Measurements from ENCODE around the gene ZHX3. TPM values are rescaled to one million over a fixed set of nuclear protein-coding genes. Genes with fewer than 3 reads are reported as not detected.

Gene ZHX3
- total and polyA plus RNA-seq, 2 of the 13 experiments (the other 11 are each of a cell fraction or from before 2014, with no cell fraction given), result 8.4 to 11.7 TPM

DNA sequence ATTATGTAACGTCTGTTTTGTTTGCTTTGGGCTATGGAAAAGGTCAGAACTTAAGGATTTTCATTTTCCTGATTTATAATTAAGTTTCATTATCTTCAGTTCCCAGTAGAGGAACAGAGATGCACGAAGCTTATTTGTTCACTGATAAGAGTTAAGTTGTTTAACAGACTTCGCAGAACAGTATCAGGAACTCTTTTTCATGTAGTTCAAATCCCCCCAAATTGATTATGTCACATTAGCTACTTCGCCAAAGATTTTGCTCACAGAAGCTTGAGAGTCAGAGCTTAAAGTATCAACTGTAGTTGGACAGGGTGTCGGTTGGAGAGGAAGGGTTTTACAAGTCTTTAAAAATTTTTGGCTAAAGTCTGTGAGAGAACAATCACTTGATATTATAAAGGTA, 43.4 kb downstream of the ZHX3 start (continued):
- TF ChIP-seq, protein P1, sequence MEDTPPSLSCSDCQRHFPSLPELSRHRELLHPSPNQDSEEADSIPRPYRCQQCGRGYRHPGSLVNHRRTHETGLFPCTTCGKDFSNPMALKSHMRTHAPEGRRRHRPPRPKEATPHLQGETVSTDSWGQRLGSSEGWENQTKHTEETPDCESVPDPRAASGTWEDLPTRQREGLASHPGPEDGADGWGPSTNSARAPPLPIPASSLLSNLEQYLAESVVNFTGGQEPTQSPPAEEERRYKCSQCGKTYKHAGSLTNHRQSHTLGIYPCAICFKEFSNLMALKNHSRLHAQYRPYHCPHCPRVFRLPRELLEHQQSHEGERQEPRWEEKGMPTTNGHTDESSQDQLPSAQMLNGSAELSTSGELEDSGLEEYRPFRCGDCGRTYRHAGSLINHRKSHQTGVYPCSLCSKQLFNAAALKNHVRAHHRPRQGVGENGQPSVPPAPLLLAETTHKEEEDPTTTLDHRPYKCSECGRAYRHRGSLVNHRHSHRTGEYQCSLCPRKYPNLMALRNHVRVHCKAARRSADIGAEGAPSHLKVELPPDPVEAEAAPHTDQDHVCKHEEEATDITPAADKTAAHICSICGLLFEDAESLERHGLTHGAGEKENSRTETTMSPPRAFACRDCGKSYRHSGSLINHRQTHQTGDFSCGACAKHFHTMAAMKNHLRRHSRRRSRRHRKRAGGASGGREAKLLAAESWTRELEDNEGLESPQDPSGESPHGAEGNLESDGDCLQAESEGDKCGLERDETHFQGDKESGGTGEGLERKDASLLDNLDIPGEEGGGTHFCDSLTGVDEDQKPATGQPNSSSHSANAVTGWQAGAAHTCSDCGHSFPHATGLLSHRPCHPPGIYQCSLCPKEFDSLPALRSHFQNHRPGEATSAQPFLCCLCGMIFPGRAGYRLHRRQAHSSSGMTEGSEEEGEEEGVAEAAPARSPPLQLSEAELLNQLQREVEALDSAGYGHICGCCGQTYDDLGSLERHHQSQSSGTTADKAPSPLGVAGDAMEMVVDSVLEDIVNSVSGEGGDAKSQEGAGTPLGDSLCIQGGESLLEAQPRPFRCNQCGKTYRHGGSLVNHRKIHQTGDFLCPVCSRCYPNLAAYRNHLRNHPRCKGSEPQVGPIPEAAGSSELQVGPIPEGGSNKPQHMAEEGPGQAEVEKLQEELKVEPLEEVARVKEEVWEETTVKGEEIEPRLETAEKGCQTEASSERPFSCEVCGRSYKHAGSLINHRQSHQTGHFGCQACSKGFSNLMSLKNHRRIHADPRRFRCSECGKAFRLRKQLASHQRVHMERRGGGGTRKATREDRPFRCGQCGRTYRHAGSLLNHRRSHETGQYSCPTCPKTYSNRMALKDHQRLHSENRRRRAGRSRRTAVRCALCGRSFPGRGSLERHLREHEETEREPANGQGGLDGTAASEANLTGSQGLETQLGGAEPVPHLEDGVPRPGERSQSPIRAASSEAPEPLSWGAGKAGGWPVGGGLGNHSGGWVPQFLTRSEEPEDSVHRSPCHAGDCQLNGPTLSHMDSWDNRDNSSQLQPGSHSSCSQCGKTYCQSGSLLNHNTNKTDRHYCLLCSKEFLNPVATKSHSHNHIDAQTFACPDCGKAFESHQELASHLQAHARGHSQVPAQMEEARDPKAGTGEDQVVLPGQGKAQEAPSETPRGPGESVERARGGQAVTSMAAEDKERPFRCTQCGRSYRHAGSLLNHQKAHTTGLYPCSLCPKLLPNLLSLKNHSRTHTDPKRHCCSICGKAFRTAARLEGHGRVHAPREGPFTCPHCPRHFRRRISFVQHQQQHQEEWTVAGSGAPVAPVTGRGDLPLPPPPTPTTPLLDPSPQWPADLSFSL (CRISPR knock-in tag; IDR thresholded peaks at IDR 0.05), result no peak
- no peak for TF ChIP-seq BRD4 (CRISPR knock-in tag; IDR thresholded peaks at IDR 0.05)
- TF ChIP-seq, protein P2, sequence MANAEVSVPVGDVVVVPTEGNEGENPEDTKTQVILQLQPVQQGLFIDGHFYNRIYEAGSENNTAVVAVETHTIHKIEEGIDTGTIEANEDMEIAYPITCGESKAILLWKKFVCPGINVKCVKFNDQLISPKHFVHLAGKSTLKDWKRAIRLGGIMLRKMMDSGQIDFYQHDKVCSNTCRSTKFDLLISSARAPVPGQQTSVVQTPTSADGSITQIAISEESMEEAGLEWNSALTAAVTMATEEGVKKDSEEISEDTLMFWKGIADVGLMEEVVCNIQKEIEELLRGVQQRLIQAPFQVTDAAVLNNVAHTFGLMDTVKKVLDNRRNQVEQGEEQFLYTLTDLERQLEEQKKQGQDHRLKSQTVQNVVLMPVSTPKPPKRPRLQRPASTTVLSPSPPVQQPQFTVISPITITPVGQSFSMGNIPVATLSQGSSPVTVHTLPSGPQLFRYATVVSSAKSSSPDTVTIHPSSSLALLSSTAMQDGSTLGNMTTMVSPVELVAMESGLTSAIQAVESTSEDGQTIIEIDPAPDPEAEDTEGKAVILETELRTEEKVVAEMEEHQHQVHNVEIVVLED (CRISPR knock-in tag; IDR thresholded peaks at IDR 0.05; ENCODE audit: borderline replicate concordance), result no peak
- TF ChIP-seq ZBTB33 (CRISPR knock-in tag; IDR thresholded peaks at IDR 0.05), result no peak
- no peak for TF ChIP-seq ZKSCAN8 (CRISPR knock-in tag; IDR thresholded peaks at IDR 0.05; ENCODE audit: borderline replicate concordance)
- no peak for TF ChIP-seq ZNF235 (CRISPR knock-in tag; IDR thresholded peaks at IDR 0.05; ENCODE audit: borderline replicate concordance)
